Activated naive CD8-positive, alpha-beta T cell treated with anti-CD3 and anti-CD28 coated beads, Interleukin-2, amount 10 ng/mL, durations not matched to agents 7 days and 5 days (primary cell): ENCODE data around the gene ITGA1. TPM values are rescaled to one million over a fixed set of nuclear protein-coding genes. Genes with fewer than 3 reads are reported as not detected.

ENCODE experiments used
- ATAC-seq: fragments of 150-1000 bp; cut with Tn5 transposase; one replicate; pipeline ENCODE4 v1.10.0; 2021; ENCODE audit warnings: low read depth, moderate library complexity
- POLR2A ChIA-PET: fragments of 350-600 bp; sonication (Branson Sonifier 250); formaldehyde crosslinking; loops from one replicate; lab custom pipeline; 2021; ENCODE audit warnings: antibody characterized with exemption; lab: Charles Lee
- DNase-seq: peaks from one replicate; pipeline ENCODE4 v3.0.0; 2021
- H3K27ac Mint-ChIP-seq: one replicate; pipeline ENCODE4 v1.8.0; 2022; ENCODE audit warnings: mild to moderate bottlenecking, mixed read lengths
- H3K27me3 Mint-ChIP-seq: one replicate; pipeline ENCODE4 v1.8.0; 2022; ENCODE audit warnings: mild to moderate bottlenecking, moderate library complexity, mixed read lengths
- H3K36me3 Mint-ChIP-seq: one replicate; pipeline ENCODE4 v1.8.0; 2021; ENCODE audit warnings: mild to moderate bottlenecking, mixed read lengths
- H3K4me1 Mint-ChIP-seq: one replicate; pipeline ENCODE4 v1.8.0; 2021; ENCODE audit warnings: mixed read lengths
- H3K4me3 Mint-ChIP-seq: one replicate; pipeline ENCODE4 v1.8.0; 2022; ENCODE audit warnings: mild to moderate bottlenecking, moderate library complexity, mixed read lengths
- H3K9me3 Mint-ChIP-seq: one replicate; pipeline ENCODE4 v1.8.0; 2021; ENCODE audit warnings: mixed read lengths
- total RNA-seq, 2 experiments: library from RNA; stranded (reverse); gene quantifications; one replicate each; pipeline ENCODE4 v1.2.3, GENCODE V29; 2021

Gene ITGA1
- total RNA-seq, 2 experiments from 2014 or later, result 21.7 to 23.6 TPM

DNA sequence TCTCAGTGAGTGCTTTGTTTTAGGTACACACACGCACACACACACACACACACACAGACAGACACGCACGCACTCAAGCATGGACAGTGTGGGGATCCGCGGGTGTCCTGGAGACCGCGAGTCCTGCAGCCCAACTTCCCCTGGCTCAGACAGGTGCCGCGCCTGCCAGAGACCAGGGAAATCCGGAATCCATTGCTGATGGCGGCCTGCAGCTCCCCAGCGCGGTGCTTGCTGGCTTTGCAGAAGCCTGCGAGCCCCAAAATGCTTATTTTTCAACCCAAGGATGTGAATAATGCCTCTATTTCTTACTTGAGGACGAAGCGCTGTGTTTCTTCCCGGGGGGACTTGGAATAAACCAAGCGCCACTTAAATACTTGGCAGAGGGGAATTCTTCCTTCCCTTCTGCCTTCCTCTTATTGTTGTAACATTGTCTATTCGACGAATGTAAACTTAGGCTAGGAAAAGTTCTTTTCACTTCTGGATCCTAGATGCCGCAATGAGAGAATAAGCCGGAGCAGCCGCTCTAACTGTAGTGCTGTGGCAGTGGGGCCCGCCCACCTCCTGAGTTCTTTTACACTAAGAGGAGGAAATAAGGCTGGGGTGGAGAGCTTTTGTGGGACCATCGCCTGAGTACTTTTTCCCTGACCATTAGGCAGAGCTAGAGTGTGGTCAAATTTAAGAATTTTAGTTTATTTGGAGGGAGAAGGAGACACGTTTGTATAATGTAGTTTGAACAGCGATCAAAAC lies 202.2 kb downstream of the ITGA1 start:
- peaks cover 21% of the 10 kb centered on the region for H3K27me3 Mint-ChIP-seq

DNA sequence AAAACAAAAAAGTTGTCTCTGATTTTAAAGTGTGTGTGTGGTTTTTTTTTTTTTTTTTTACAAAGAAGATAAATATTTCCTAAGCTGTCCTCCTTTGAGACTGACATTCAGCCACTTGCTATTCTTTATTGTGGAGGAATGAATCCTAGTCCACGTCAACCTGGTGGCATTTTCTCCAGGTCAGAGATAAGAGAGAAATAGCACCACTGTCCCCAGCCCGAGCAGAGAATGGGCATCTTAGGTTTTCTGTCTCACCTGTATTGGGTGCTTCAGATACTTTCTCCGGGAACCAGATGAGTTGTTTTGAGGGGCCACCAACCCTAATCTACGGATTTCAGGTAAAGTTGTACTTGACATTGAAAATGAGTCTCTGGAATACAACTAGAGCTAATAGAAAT lies 202.8 kb downstream of the ITGA1 start:
- peaks cover 16% of the 10 kb centered on the region for H3K36me3 Mint-ChIP-seq
- peaks cover 13% of the 10 kb centered on the region for H3K4me1 Mint-ChIP-seq
- peaks cover 21% of the 10 kb centered on the region for H3K27me3 Mint-ChIP-seq
- DNase-seq (no peak), ATAC-seq (no peak)
- peak overlapping the region; percentile 78 for H3K4me3 Mint-ChIP-seq
- H3K9me3 Mint-ChIP-seq, result no peaks in the 10 kb centered on the region
- POLR2A ChIA-PET, result interaction anchor here (0.6 to 1.9 kb wide), 2 partner anchors 15 to 41 kb away, joined by 3 to 4 read pairs; no protein-coding TSS in a partner anchor
- H3K27ac Mint-ChIP-seq, result no peak overlapping the region

More for the DNA sequence above, 202.2 kb downstream of the ITGA1 start:
- H3K27ac Mint-ChIP-seq, result peak overlapping the region; percentile 26
- POLR2A ChIA-PET, result interaction anchor here (0.6 to 1.9 kb wide), 3 partner anchors 15 to 100 kb away, joined by 3 to 4 read pairs (median 4); no protein-coding TSS in a partner anchor
- peak; percentile 61 for DNase-seq
- H3K4me1 Mint-ChIP-seq, result peaks cover 13% of the 10 kb centered on the region
- H3K9me3 Mint-ChIP-seq, result no peaks in the 10 kb centered on the region
- ATAC-seq, result peak; percentile 55
- H3K4me3 Mint-ChIP-seq, result peak overlapping the region; percentile 78
- peaks cover 16% of the 10 kb centered on the region for H3K36me3 Mint-ChIP-seq

DNA sequence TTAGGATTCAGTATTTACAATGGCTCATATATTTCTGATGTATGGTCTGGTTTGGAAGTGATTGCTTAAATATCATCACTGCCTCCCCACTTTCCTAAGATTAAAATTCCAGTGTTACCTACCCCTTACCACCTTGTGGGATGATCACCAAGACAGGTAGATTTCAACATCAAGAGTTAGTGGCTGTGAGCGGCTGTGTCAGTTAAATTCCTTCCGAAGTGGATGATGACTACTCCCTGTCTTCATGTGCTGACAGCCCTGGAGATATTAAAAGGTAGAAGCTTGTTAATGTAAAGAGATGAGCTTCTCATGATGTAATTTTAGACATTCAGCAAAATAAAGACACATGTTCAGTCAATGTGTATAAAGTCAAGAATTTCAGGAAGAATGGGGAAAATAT lies 205.7 kb downstream of the ITGA1 start:
- Mint-ChIP-seq H3K4me3 (no peak overlapping the region), H3K36me3 (peaks cover 17% of the 10 kb centered on the region), H3K4me1 (peaks cover 8% of the 10 kb centered on the region), H3K27me3 (peaks cover 8% of the 10 kb centered on the region), H3K9me3 (no peaks in the 10 kb centered on the region), H3K27ac (no peak overlapping the region)
- POLR2A ChIA-PET, result no interaction called here
- ATAC-seq (no peak), DNase-seq (no peak)

DNA sequence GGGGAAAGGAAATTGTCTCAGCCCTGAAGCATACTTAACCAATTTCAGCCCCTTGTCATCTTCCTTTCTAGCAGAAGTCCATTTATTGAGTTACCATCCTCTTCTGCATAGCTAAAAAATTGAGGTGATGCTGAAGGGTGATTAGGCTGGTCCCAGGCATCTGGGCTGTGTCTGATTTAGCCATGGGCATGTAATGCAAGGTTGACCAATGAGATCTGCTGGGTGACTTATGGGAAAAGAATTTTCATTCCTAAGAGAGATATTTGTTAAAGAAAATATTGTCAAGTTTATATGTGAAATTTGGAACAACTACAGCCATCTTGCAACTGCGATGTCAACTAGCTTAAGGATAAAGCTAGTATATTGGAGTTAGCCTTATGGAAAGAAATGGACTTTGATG lies 206.6 kb downstream of the ITGA1 start:
- POLR2A ChIA-PET, result no interaction called here
- Mint-ChIP-seq H3K36me3 (peaks cover 19% of the 10 kb centered on the region), H3K4me1 (peaks cover 4% of the 10 kb centered on the region), H3K9me3 (no peaks in the 10 kb centered on the region), H3K27me3 (peaks cover 6% of the 10 kb centered on the region), H3K27ac (no peak overlapping the region), H3K4me3 (no peak overlapping the region)
- DNase-seq (no peak), ATAC-seq (no peak)

DNA sequence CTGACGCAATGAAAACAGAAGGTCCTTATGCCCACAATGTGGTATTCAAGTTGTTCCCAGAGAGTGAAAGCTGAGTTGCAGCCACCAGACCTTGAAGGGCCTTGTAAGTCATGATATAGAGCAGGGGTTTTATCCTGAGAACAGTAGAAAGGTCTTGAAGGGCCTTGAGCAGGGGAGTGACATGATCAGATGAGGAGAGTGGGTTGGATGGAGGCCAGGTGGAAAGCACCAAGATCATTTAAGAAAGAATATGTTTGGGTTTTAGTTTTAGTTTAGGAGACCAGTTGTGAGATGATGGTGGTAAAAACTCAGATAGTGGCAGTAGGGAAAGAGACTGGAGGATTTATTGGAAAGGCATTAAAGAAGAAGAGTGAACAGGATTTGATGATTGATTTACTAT lies 207.4 kb downstream of the ITGA1 start:
- Mint-ChIP-seq H3K27me3 (peaks cover 7% of the 10 kb centered on the region), H3K9me3 (no peaks in the 10 kb centered on the region), H3K4me3 (no peak overlapping the region), H3K4me1 (peaks cover 4% of the 10 kb centered on the region), H3K36me3 (peaks cover 19% of the 10 kb centered on the region), H3K27ac (no peak overlapping the region)
- no peak for DNase-seq
- ATAC-seq, result no peak
- POLR2A ChIA-PET, result no interaction called here

DNA sequence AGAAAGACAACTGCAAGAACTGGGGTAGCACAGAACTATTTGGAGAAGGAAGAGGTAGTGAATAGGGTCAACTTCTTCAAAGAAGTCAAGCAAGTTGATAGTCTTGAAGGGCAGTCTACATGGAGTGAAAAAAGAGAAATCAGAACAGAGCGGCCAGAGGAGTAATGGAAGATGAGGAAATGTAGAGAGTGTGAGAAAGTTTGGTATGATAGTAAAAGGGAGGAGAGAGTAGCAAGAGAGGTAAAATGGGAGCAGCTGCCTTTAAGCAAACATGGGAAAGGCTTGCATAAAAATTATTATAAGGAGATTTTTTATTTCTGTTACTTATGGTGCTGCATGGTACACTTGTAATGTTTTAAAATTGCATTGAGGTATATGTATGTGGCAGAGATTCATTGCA lies 208.2 kb downstream of the ITGA1 start:
- H3K4me1 Mint-ChIP-seq, result peaks cover 2% of the 10 kb centered on the region
- no peak for ATAC-seq
- peaks cover 5% of the 10 kb centered on the region for H3K27me3 Mint-ChIP-seq
- H3K27ac Mint-ChIP-seq, result no peak overlapping the region
- POLR2A ChIA-PET, result no interaction called here
- H3K9me3 Mint-ChIP-seq, result no peaks in the 10 kb centered on the region
- peaks cover 22% of the 10 kb centered on the region for H3K36me3 Mint-ChIP-seq
- DNase-seq, result no peak
- no peak overlapping the region for H3K4me3 Mint-ChIP-seq

DNA sequence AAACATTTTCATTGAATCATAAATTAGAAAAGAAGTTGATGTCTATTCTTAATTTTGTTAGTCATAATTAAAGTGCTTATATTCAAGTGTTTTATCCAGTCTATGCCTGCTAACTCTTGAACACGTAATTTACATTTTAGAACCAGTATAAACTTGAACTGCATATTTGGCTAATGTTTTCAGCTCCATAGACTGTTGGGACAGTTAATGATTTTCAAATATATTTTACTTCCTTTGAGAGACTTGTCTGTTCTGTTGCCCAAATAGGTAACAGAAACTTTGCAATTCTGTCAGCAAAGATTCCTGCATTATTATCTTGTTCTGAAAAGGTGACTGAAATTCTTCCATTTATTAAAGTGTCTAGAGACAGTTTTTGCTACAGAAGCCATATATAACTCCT lies 209.3 kb downstream of the ITGA1 start:
- Mint-ChIP-seq H3K9me3 (no peaks in the 10 kb centered on the region), H3K27me3 (peaks cover 5% of the 10 kb centered on the region), H3K4me3 (no peak overlapping the region), H3K27ac (no peak overlapping the region), H3K36me3 (peaks cover 22% of the 10 kb centered on the region), H3K4me1 (peaks cover 2% of the 10 kb centered on the region)
- ATAC-seq (no peak), DNase-seq (no peak)
- POLR2A ChIA-PET, result no interaction called here

DNA sequence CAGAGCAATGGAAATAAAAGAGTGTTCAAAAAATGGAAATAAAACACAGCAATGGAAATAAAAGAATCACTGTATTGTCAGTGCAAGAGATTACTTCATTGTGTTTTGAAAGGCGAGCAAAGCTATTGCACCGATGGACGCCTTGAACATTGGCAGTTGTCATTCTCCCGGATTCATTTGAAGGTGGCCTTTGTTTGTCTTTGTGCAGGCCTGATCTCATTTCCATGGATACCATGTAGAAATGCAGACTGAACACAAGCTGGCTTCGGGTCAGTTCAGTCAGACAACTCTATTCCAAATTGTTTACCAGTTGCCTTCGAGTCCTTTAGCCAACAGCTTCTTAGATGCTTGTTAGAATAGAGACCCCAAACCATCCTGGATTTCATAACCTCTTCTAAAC lies 209.7 kb downstream of the ITGA1 start:
- DNase-seq (no peak), ATAC-seq (no peak)
- H3K27me3 Mint-ChIP-seq, result peaks cover 5% of the 10 kb centered on the region
- H3K9me3 Mint-ChIP-seq, result no peaks in the 10 kb centered on the region
- no peaks in the 10 kb centered on the region for H3K4me1 Mint-ChIP-seq
- H3K36me3 Mint-ChIP-seq, result peaks cover 18% of the 10 kb centered on the region
- POLR2A ChIA-PET, result no interaction called here
- H3K4me3 Mint-ChIP-seq, result no peak overlapping the region
- no peak overlapping the region for H3K27ac Mint-ChIP-seq

DNA sequence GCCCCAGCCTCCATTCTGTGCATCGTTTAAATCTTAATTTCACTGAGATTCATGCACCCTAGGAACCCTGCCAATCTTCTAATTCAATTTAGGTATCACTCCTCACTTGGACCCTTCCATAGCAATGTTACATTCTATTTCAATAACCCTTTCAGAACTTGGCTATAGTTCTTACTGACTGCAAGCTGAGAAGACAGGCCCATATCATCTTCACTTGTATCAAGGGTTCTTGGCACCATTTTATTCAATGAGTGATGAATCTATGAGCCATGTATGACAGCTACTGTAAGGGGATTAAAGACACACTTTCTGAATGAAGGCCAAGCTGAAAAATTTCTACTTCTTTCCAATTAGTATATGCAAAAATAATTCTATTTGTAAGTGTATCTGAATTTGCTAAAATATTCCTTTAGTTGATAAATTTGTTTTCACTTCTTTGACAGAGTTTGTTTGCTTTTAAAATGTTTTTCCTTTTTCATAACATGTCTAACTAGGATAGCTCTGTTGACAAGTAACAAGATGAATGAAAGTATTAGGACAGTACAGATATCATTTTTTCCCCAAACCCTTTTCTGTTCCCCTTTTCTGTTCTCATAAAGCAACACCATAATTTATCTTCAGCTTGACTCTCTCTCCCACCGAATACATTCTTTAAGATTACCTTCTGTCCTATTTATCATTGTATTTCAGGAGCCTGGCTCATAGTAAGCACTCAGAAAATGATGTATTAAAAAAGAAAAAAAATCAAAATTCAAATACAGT lies 211.0 kb downstream of the ITGA1 start:
- Mint-ChIP-seq H3K27ac (no peak overlapping the region), H3K27me3 (peaks cover 5% of the 10 kb centered on the region), H3K36me3 (peaks cover 11% of the 10 kb centered on the region), H3K4me3 (no peak overlapping the region), H3K9me3 (peaks cover 2% of the 10 kb centered on the region), H3K4me1 (peaks cover 3% of the 10 kb centered on the region)
- POLR2A ChIA-PET, result no interaction called here
- DNase-seq (no peak), ATAC-seq (no peak)

DNA sequence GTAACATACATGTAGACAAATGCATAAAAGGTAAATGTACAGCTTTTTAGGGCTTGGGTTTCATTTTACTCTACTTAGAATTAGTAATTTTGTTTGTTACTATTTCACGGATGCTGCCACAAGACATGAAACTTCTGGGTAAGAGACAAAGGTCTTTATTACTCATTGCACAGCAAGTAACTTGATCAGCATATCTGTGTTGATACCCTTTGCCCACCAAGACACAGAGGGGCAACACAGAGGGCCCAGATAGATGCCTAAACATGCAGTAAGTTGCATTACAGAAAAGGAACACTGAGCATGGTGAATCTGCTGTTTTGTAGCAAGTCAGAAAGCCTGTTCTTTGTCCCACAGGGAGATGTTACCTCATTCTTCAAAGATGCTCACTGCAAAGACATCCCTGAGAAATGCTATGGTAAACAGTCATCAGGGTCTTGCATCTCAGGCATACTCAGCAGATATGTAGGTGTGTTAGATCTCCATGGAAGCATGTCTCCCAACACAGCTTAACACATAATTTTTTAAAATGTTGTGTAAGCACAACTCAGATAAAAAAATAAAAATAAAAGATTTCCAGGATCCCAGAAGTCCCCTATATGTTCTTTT lies 211.7 kb downstream of the ITGA1 start:
- DNase-seq (no peak), ATAC-seq (no peak)
- POLR2A ChIA-PET, result no interaction called here
- H3K4me3 Mint-ChIP-seq, result no peak overlapping the region
- H3K36me3 Mint-ChIP-seq, result peaks cover 14% of the 10 kb centered on the region
- H3K27ac Mint-ChIP-seq, result no peak overlapping the region
- H3K27me3 Mint-ChIP-seq, result peaks cover 5% of the 10 kb centered on the region
- H3K9me3 Mint-ChIP-seq, result peaks cover 2% of the 10 kb centered on the region
- H3K4me1 Mint-ChIP-seq, result peaks cover 8% of the 10 kb centered on the region

DNA sequence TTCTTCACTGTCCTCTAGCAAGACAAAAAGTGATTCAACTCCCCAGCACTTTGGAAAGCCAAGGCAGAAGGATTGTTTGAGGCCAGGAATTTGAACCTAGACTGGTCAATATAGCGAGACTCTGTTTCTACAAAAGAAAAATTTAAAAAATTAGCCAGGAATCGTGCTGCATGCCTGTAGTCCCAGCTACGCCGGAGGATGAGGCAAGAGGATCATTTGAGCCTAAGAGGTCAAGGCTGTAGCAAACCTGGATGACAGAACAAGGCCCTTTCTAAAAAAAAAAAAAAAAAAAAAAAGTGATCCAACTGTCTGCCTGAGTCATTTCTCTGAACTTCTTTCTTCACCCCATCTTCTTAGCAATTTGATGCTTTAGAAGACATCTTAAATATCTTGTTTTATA lies 213.8 kb downstream of the ITGA1 start:
- DNase-seq, result no peak
- ATAC-seq, result no peak
- POLR2A ChIA-PET, result no interaction called here
- peaks cover 16% of the 10 kb centered on the region for H3K36me3 Mint-ChIP-seq
- peaks cover 2% of the 10 kb centered on the region for H3K9me3 Mint-ChIP-seq
- peaks cover 5% of the 10 kb centered on the region for H3K27me3 Mint-ChIP-seq
- no peak overlapping the region for H3K27ac Mint-ChIP-seq
- H3K4me3 Mint-ChIP-seq, result no peak overlapping the region
- H3K4me1 Mint-ChIP-seq, result peaks cover 21% of the 10 kb centered on the region

DNA sequence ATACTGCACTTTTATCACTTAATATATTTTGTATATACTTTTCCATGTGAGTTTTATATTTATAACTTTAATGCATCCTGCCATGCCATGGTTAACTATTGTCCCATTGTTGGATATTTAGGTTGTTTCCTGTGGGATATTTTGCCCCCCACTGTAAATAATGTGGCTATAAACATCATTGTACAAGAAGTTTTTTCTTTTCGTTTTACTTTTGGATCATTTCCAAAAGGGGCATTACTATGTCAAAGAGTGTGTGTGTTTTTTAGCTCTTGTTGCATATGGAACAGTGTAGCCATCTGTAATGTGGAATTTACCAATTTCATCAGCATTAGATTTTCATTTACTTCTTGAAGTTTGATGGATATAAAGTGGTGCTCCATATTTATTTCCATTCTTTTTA lies 214.8 kb downstream of the ITGA1 start:
- Mint-ChIP-seq H3K36me3 (peaks cover 16% of the 10 kb centered on the region), H3K27ac (no peak overlapping the region), H3K4me1 (peaks cover 30% of the 10 kb centered on the region), H3K9me3 (peaks cover 2% of the 10 kb centered on the region), H3K27me3 (peaks cover 4% of the 10 kb centered on the region), H3K4me3 (no peak overlapping the region)
- POLR2A ChIA-PET, result interaction anchor here (1.1 kb wide), 1 partner anchor 30 kb away, joined by 3 read pairs; no protein-coding TSS in a partner anchor
- no peak for ATAC-seq
- no peak for DNase-seq

DNA sequence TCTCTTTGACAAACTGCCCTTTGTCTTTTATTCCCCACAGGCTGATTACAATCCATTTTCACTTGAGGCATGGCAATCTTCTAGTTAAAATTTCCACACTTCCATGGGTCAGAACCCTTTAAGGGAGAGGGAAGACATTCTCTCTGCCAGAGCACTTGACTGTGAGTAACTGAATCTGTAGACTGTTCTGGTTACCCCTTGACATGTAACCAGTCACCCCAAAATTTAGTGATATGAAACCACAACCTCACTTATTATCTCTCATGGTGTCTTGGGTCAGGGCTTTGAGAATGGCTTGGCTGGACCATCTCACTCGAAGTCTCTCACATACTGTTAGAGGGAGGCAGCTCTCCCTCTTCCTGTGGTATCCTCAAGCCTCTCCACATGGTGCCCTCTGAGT lies 215.4 kb downstream of the ITGA1 start:
- Mint-ChIP-seq H3K9me3 (peaks cover 2% of the 10 kb centered on the region), H3K27me3 (peaks cover 2% of the 10 kb centered on the region), H3K27ac (no peak overlapping the region), H3K36me3 (peaks cover 16% of the 10 kb centered on the region), H3K4me1 (peaks cover 37% of the 10 kb centered on the region), H3K4me3 (no peak overlapping the region)
- POLR2A ChIA-PET, result interaction anchor here (1.1 kb wide), 1 partner anchor 30 kb away, joined by 3 read pairs; no protein-coding TSS in a partner anchor
- ATAC-seq (no peak), DNase-seq (no peak)
